Renal cortical epithelial cell (primary cell): ENCODE measurements around the gene RFK. TPM values are rescaled to one million over a fixed set of nuclear protein-coding genes. Genes with fewer than 3 reads are reported as not detected.
"Not testable (repeated sequence)": the region's sequence is repeated elsewhere in the genome, so short reads cannot be mapped to it uniquely, and the experiment has no call there.

ENCODE experiments used
- DNase-seq: peaks from one replicate; pipeline ENCODE4 v3.0.0-alpha.2; 2011; ENCODE audit warnings: low read depth
- total RNA-seq: library from RNA; depleted of rRNA; stranded (reverse); fragments of >200 nt; gene quantifications from 2 replicates; pipeline ENCODE4 v1.2.3, GENCODE V29; 2014

Gene RFK
- total RNA-seq, 1 donor from 2014 or later: 56.6 TPM

GRCh38 chr9:76370396-76371023 is 23.7 kb downstream of the RFK start:
- no peak for DNase-seq

DNA sequence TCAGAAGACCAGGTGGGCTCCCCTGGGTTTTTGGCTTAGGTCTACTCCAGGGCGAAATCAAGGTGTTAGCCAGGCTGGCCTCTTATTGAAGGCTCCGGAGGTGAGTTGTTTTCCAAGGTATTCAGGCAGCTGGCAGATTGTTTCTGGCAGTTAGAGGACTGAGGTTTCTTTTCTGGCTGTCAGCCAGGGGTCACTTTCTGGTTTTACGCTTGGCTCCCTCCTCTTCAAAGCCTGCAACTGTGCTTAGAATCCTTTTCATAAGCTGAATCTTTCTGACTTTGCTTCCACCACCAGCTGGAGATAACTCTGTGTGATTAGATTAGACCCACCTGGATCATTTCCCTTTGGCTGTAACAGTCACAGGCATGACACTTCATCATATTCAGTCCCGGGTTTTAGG is 24.6 kb downstream of the RFK start:
- DNase-seq: peak; percentile 95

DNA sequence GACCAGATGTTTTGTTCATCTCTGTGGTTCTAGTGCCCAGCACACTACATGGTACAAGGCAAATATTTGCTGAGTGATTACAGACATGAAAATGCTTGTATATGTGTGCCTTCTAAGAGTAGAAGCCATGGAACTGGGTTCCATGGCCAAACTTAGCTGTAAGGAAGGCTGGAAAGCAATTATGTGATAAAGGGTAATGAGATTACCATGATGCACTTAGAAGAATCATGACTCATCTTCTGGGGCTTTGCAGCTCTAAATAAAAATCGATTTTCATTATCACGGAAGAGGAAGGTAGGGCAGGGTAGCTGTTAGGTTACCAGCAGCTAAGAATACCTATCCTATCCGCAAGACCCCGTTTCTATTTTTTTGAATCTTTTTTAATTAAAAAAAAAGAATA is 28.0 kb downstream of the RFK start:
- DNase-seq: no peak

- DNase-seq: peak; percentile 96
These were observed 29.2 kb downstream of the RFK start for GRCh38 chr9:76365028-76365427.

DNA sequence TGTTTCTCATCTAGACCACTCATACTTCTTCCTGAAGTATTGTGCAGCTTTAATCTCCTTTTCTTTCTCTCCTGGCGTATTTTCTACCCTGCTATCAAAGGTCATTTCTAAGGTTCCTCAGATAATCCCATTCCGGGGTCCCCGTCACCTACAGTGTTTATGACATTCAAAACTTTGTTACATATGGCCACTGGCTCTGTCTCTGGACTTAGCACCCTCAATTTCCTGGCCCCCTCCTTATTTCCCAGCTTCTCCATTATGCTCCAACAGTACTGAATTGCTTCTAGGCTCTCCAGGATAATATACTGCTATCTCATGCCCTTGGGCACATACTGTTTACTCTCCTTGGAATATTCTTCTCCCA is 31.2 kb downstream of the RFK start:
- DNase-seq: no peak

GRCh38 chr9:76362332-76363031 is 31.7 kb downstream of the RFK start:
- not testable (repeated sequence) for DNase-seq

DNA sequence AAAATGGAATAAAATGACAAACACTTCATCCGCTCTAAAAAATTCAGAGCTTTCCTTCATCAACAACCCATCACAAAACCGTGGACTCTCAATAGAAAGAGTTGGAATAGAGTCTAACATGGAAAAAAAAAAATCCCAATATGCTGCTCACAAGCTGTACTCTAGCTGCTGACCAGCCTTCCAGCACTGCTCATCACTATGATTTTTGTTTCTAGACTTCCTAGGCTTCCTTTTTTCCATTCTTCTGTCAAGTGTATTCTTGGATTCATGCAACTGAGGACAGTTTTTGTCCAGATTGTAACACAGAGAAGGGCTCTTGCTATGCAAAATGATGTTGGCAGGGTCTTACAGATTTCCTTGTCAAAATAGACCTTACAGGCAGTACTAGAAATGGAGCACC is 34.5 kb downstream of the RFK start:
- no peak for DNase-seq

DNA sequence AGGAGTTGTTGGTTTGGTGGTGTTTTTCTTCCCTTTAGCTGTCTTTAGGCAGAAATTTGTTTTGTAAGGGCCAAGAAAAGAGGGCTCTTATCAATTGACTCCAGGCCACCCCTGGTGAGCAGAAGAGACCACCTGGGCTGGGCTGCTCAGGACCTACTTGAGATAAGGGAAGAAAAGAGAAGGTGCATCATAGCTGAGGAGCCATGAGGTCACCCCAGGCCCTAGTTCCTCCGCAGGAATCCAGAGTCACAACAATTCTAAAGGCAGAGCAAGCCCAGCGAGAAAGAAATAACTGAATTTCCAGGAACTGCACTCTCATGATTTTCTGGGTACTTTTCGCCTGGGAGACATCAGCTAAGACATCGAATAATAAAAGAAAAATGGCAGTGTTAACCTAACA is 34.9 kb downstream of the RFK start:
- DNase-seq: no peak

DNA sequence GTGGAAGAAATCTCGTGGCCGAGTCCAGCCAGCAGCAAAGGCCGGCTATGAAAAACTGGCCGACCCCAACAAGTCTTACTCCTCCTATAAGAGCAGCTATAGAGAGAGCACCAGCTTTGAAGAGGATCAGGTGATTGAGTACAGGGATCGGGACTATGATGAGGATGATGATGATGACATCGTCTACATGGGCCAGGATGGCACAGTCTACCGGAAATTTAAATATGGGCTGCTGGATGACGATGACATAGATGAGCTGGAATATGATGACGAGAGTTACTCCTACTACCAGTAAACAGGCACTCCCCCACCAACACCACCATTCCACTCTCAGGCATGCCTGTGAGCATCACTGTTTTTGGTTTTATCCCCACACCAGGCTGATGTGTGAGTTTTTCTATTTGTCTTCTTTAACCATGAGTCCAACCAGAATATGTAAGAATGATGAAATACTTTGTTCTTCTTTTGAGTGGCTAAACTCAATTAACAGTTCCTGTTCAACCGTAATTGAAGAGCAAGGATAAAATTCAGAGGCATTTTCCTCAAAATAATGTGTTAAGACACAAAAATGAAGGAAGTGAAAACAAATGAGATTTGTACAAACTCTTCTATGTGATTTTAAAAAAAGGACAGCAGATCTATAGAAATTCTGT is 35.5 kb downstream of the RFK start:
- no peak for DNase-seq

- no peak for DNase-seq
These were observed 36.7 kb downstream of the RFK start for GRCh38 chr9:76357555-76357954.

GRCh38 chr9:76355886-76356285 is 38.3 kb downstream of the RFK start:
- no peak for DNase-seq

- no peak for DNase-seq
These were observed 40.0 kb downstream of the RFK start for GRCh38 chr9:76354221-76354620.

- DNase-seq: no peak
These were observed 40.9 kb downstream of the RFK start for GRCh38 chr9:76353280-76353679.

DNA sequence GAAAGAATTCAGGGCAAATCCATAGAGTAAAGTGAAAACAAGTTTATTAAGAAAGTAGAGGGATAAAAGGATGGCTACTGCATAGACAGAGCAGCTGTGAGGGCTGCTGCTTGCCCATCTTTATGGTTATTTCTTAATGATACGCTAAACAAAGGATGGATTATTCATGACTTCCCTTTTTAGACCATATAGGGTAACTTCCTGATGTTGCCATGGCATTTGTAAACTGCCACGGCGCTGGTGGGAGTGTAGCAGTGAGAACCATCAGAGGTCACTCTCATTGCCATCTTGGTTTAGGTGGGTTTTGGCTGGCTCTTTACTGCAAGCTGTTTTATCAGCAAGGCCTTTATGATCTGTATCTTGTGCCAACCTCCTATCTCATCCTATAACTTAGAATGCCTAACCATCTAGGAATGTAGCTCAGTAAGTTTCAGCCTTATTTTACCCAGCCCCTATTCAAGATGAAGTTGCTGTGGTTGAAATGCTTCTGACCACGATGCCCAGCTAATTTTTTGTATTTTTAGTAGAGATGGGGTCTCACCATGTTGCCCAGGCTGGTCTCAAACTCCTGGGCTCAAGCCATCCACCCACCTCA is 42.1 kb downstream of the RFK start:
- DNase-seq: no peak

GRCh38 chr9:76351006-76351405 is 43.2 kb downstream of the RFK start:
- no peak for DNase-seq

DNA sequence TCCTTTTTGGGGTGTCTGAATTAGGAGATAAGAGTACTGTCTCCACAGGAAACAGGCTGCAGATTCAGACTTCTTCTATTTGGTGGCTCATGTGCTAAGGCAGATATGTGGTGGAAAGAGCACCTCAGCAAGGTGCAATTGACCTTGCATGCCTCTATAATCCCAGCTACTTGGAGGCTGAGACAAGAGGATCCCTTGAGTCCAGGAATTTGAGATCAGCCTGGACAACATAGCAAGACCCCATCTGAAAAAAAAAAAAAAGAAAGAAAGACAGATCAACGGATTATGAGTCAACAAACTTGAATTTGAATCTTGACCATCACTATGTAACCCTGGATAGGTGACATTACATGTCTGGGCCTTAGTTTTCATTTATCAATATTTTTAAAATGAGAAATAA is 44.4 kb downstream of the RFK start:
- DNase-seq: no peak

- peak; percentile 27 for DNase-seq
These were observed 51.4 kb downstream of the RFK start for GRCh38 chr9:76342858-76343257.

GRCh38 chr9:76342201-76342600 is 52.0 kb downstream of the RFK start:
- no peak for DNase-seq

DNA sequence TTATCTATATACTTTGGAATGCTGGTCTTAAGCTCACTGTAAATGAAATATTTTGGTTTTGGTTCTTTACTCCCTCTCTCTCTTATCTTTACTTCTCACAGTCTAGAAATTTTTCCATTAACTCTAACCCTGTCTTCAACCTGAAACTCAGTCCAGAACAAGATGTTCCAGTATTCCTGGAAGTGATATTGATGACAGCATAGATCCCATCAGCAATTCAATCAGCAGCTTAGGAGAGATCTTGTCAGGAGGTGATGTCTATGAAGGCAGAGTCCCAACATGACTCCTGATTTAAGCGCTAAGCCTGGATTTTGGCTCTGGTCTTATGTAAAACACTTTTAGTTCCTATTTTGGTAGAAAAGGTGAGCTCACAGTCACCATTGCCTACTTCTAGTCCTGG is 52.6 kb downstream of the RFK start:
- no peak for DNase-seq

- no peak for DNase-seq
These were observed 55.8 kb downstream of the RFK start for GRCh38 chr9:76338418-76338817.

DNA sequence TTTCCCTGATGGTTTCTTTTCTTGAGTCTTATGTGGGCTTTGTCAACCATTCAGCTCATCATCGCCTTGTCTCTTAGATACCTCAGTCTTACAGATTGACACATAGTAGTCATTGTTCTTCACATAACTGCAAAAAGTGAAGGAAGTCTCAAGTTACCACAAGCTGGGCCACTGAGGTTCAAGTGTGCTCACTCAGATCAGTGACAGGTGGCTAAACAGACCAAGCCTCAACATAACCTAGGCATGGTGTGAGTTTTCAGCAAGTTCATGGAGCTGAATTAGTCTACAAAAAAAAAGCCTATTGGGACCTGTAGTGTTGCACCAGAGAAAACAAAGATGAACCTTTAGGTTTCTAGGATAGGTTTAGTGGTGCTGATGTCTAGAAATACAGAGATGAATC is 58.2 kb downstream of the RFK start:
- DNase-seq: no peak
